DND-41 (cell line): ENCODE results near the gene SEMA4F.

Experiments
- ATAC-seq: fragments of 200-7000 bp; cut with Tn5 transposase; 3 replicates; pipeline ENCODE4 v1.9.1; 2021; ENCODE audit warnings: low read depth; ENCODE audit not compliant: insufficient read depth
- DNase-seq: peaks from one replicate; pipeline ENCODE4 v3.0.0-alpha.2; 2020
- H2AFZ ChIP-seq: 2 replicates; pipeline ENCODE4 v1.6.0; 2012; ENCODE audit warnings: low read depth, low read length
- H3K27ac ChIP-seq: 2 replicates; pipeline ENCODE4 v1.5.1; 2012; ENCODE audit warnings: low read length, inconsistent platforms
- H3K27me3 ChIP-seq: fragments of 200-600 bp; sonication (generic); 2 replicates; pipeline ENCODE4 v1.6.0; 2012; ENCODE audit warnings: low read length, mild to moderate bottlenecking, inconsistent platforms; ENCODE audit not compliant: insufficient read depth, poor library complexity
- H3K36me3 ChIP-seq: 2 replicates; pipeline ENCODE4 v1.5.1; 2012; ENCODE audit warnings: low read length, inconsistent platforms; ENCODE audit not compliant: insufficient read depth
- H3K4me1 ChIP-seq: 2 replicates; pipeline ENCODE4 v1.5.1; 2012; ENCODE audit warnings: mild to moderate bottlenecking, low read length; ENCODE audit not compliant: insufficient read depth
- H3K4me2 ChIP-seq: 2 replicates; pipeline ENCODE4 v1.6.0; 2012; ENCODE audit warnings: mild to moderate bottlenecking, moderate library complexity, low read length, inconsistent platforms; ENCODE audit not compliant: insufficient read depth
- H3K4me3 ChIP-seq, 2 experiments: fragments of 200-600 bp in 1 of 2; shearing (Covaris generic) in 1 of 2; 2 replicates each; pipeline ENCODE4 v1.5.1; 2012 to 2016; ENCODE audit warnings: inconsistent platforms in 2 of 2, low read length in 2 of 2, mild to moderate bottlenecking in 2 of 2, low read depth in 1 of 2, moderate library complexity in 1 of 2
- H3K79me2 ChIP-seq: 2 replicates; pipeline ENCODE4 v1.6.0; 2012; ENCODE audit warnings: low read length, inconsistent platforms; ENCODE audit not compliant: insufficient read depth
- H3K9ac ChIP-seq: 2 replicates; pipeline ENCODE4 v1.6.0; 2012; ENCODE audit warnings: low read depth, mild to moderate bottlenecking, inconsistent platforms, low read length, moderate library complexity
- H3K9me3 ChIP-seq: 2 replicates; pipeline ENCODE4 v1.5.1; 2012; ENCODE audit warnings: low read length, moderate library complexity, mild to moderate bottlenecking, inconsistent platforms; ENCODE audit not compliant: insufficient read depth, severe bottlenecking
- H4K20me1 ChIP-seq: 2 replicates; pipeline ENCODE4 v1.6.0; 2012; ENCODE audit warnings: low read length; ENCODE audit not compliant: insufficient read depth
- CTCF ChIP-seq: IDR thresholded peaks from 2 replicates; pipeline ENCODE4 v1.5.1; 2012; ENCODE audit warnings: borderline replicate concordance, low read length, moderate library complexity, mild to moderate bottlenecking; ENCODE audit not compliant: poor library complexity, severe bottlenecking; ENCODE audit errors: extremely low read depth
- EZH2 ChIP-seq: IDR thresholded peaks from 3 replicates; pipeline ENCODE4 v1.6.1; 2012; ENCODE audit warnings: borderline replicate concordance, low read depth, mild to moderate bottlenecking, moderate library complexity, low read length, inconsistent platforms; ENCODE audit not compliant: severe bottlenecking

Gene SEMA4F

GRCh38 chr2:74708883-74709282 is 54.8 kb downstream of the SEMA4F start:
- ATAC-seq = no peak
- no peak overlapping the region for H2AFZ ChIP-seq
- no peak overlapping the region for H3K4me2 ChIP-seq
- peaks cover 9% of the 10 kb centered on the region for H3K27me3 ChIP-seq
- H3K27ac ChIP-seq = no peak overlapping the region
- TF ChIP-seq EZH2 (no peak), CTCF (no peak)
- no peaks in the 10 kb centered on the region for H3K36me3 ChIP-seq
- H3K4me1 ChIP-seq = no peaks in the 10 kb centered on the region
- no peaks in the 10 kb centered on the region for H4K20me1 ChIP-seq
- peak; percentile 11 for DNase-seq
- no peaks in the 10 kb centered on the region for H3K9me3 ChIP-seq
- H3K79me2 ChIP-seq = no peaks in the 10 kb centered on the region
- no peak overlapping the region for H3K4me3 ChIP-seq
- no peak overlapping the region for H3K9ac ChIP-seq

GRCh38 chr2:74712223-74713053 is 58.4 kb downstream of the SEMA4F start:
- no peaks in the 10 kb centered on the region for H3K9me3 ChIP-seq
- no peak for TF ChIP-seq EZH2
- TF ChIP-seq CTCF = no peak

GRCh38 chr2:74714691-74715080 is 60.6 kb downstream of the SEMA4F start:
- H4K20me1 ChIP-seq = no peaks in the 10 kb centered on the region
- TF ChIP-seq CTCF (no peak), EZH2 (no peak)
- H3K9ac ChIP-seq = no peak overlapping the region
- H2AFZ ChIP-seq = no peak overlapping the region
- H3K27ac ChIP-seq = no peak overlapping the region
- H3K79me2 ChIP-seq = no peaks in the 10 kb centered on the region
- peaks cover 13% of the 10 kb centered on the region for H3K4me1 ChIP-seq
- no peaks in the 10 kb centered on the region for H3K9me3 ChIP-seq
- no peaks in the 10 kb centered on the region for H3K36me3 ChIP-seq
- ATAC-seq (no peak), DNase-seq (no peak)
- peak overlapping the region; percentile 93 for H3K4me2 ChIP-seq
- H3K27me3 ChIP-seq = peaks cover 40% of the 10 kb centered on the region
- H3K4me3 ChIP-seq = peak overlapping the region in 1 of 2 experiments; percentile 63; a peak in 2 of 4 replicates

More at GRCh38 chr2:74712223-74713053, 58.4 kb downstream of the SEMA4F start:
- no peak overlapping the region for H2AFZ ChIP-seq
- no peaks in the 10 kb centered on the region for H4K20me1 ChIP-seq
- no peak for ATAC-seq
- peaks cover 31% of the 10 kb centered on the region for H3K27me3 ChIP-seq
- H3K4me2 ChIP-seq = no peak overlapping the region
- no peak overlapping the region for H3K9ac ChIP-seq
- no peaks in the 10 kb centered on the region for H3K36me3 ChIP-seq
- peaks cover 13% of the 10 kb centered on the region for H3K4me1 ChIP-seq
- DNase-seq = no peak
- H3K27ac ChIP-seq = no peak overlapping the region
- no peaks in the 10 kb centered on the region for H3K79me2 ChIP-seq
- H3K4me3 ChIP-seq = no peak overlapping the region
